GM12891 (cell line): ENCODE measurements around the gene CYP2S1.
"Not testable (repeated sequence)": the region's sequence is repeated elsewhere in the genome, so short reads cannot be mapped to it uniquely, and the experiment has no call there.

Source experiments
- PAX5 ChIP-seq: IDR thresholded peaks from 2 replicates; pipeline ENCODE4 v1.6.1; 2011; ENCODE audit warnings: low read length, moderate library complexity, mild to moderate bottlenecking; ENCODE audit not compliant: insufficient read depth, severe bottlenecking
- POLR2A ChIP-seq: IDR thresholded peaks from 2 replicates; pipeline ENCODE4 v1.6.1; 2011; ENCODE audit warnings: low read depth, low read length, control low read depth
- POLR2AphosphoS5 ChIP-seq: IDR thresholded peaks from 2 replicates; pipeline ENCODE4 v1.6.1; 2011; ENCODE audit warnings: low read depth, low read length, control low read depth
- TAF1 ChIP-seq: IDR thresholded peaks from 2 replicates; pipeline ENCODE4 v1.6.1; 2011; ENCODE audit warnings: low read depth, low read length, control low read depth

- TF ChIP-seq POLR2A, POLR2AphosphoS5, TAF1, PAX5: not testable (repeated sequence)
These were observed 12.8 kb upstream of the CYP2S1 start for GRCh38 chr19:41180173-41180572.
